ENCODE results near the gene AIFM2.

AIFM2 gene

GRCh38 chr10:70067586-70067985, 65.0 kb downstream of the AIFM2 start:
- no peak for DNase-seq
- no peaks in the 10 kb centered on the region for H3K9me3 ChIP-seq
- no peak for TF ChIP-seq CTCF (IDR thresholded peaks at IDR 0.05; ENCODE audit: low read depth, low read length)
- H3K4me3 ChIP-seq (ENCODE audit: low read depth, low read length) = no peak overlapping the region
- H3K4me1 ChIP-seq = no peaks in the 10 kb centered on the region
- H3K27me3 ChIP-seq = no peaks in the 10 kb centered on the region
- no peaks in the 10 kb centered on the region for H3K36me3 ChIP-seq

- TF ChIP-seq CTCF (IDR thresholded peaks at IDR 0.05; ENCODE audit: low read depth, low read length) = no peak
- DNase-seq = no peak
- H3K4me1 ChIP-seq = peaks cover 4% of the 10 kb centered on the region; the same call in 1 of the 2 replicates
- H3K4me3 ChIP-seq (ENCODE audit: low read depth, low read length) = no peak overlapping the region
- no peaks in the 10 kb centered on the region for H3K27me3 ChIP-seq
- H3K36me3 ChIP-seq = no peaks in the 10 kb centered on the region
- H3K9me3 ChIP-seq = no peaks in the 10 kb centered on the region
These were observed 66.4 kb downstream of the AIFM2 start for GRCh38 chr10:70066190-70066589.

- no peak overlapping the region for H3K4me3 ChIP-seq (ENCODE audit: low read depth, low read length)
- peaks cover 4% of the 10 kb centered on the region; the same call in 1 of the 2 replicates for H3K4me1 ChIP-seq
- no peaks in the 10 kb centered on the region for H3K9me3 ChIP-seq
- H3K36me3 ChIP-seq = no peaks in the 10 kb centered on the region
- DNase-seq = no peak
- no peaks in the 10 kb centered on the region for H3K27me3 ChIP-seq
- TF ChIP-seq CTCF (IDR thresholded peaks at IDR 0.05; ENCODE audit: low read depth, low read length) = no peak
These were observed 68.1 kb downstream of the AIFM2 start for GRCh38 chr10:70064486-70064885.

- H3K27me3 ChIP-seq = no peaks in the 10 kb centered on the region
- peaks cover 4% of the 10 kb centered on the region; the same call in 1 of the 2 replicates for H3K4me1 ChIP-seq
- TF ChIP-seq CTCF (IDR thresholded peaks at IDR 0.05; ENCODE audit: low read depth, low read length) = no peak
- H3K4me3 ChIP-seq (ENCODE audit: low read depth, low read length) = no peak overlapping the region
- H3K36me3 ChIP-seq = no peaks in the 10 kb centered on the region
- no peak for DNase-seq
- H3K9me3 ChIP-seq = no peaks in the 10 kb centered on the region
These were observed 69.1 kb downstream of the AIFM2 start for GRCh38 chr10:70063418-70064098.

Data from BE2C (cell line).